Ascending aorta (tissue), 2 donors: ENCODE data around the gene TXNRD1. TPM values are rescaled to one million over a fixed set of nuclear protein-coding genes. Genes with fewer than 3 reads are reported as not detected.

ENCODE experiments used
- DNase-seq, 2 donors: peaks; one replicate each; pipeline ENCODE4 v3.0.0-alpha.2; 2019; ENCODE audit warnings: low spot score in 2 of 2
- H3K27ac ChIP-seq, 2 donors: fragments of 200-600 bp; sonication (generic); one replicate each; pipeline ENCODE4 v1.5.1; 2016 to 2017; ENCODE audit warnings: mild to moderate bottlenecking in 1 of 2
- H3K27me3 ChIP-seq: fragments of 200-600 bp; sonication (generic); one replicate; pipeline ENCODE4 v1.5.1; 2017
- H3K36me3 ChIP-seq, 2 donors: fragments of 200-600 bp; sonication (generic); one replicate each; pipeline ENCODE4 v1.5.1; 2016
- H3K4me1 ChIP-seq, 2 donors: fragments of 200-600 bp; sonication (generic); one replicate each; pipeline ENCODE4 v1.5.1; 2016 to 2017; ENCODE audit warnings: mild to moderate bottlenecking in 1 of 2
- H3K4me3 ChIP-seq, 2 donors: fragments of 200-600 bp; sonication (generic); one replicate each; pipeline ENCODE4 v1.5.1; 2016 to 2017; ENCODE audit warnings: mild to moderate bottlenecking in 1 of 2
- H3K9me3 ChIP-seq, 2 donors: fragments of 200-600 bp; sonication (generic); one replicate each; pipeline ENCODE4 v1.5.1; 2016
- intact Hi-C: fragments of 100-400 bp; cut with DNase I; formaldehyde crosslinking; loops from one replicate; pipeline ENCODE4 v1.15.1; 2023
- total RNA-seq: library from RNA; depleted of rRNA; stranded (reverse); fragments of >200 nt; gene quantifications from one replicate; pipeline ENCODE4 v1.1.0, GENCODE V29; 2016
- TF ChIP-seq, protein P1 (sequence below), 3 experiments: fragments of 200-600 bp in 2 of 3; fragments of 450-650 bp in 1 of 3; sonication (generic) in 2 of 3; IDR thresholded peaks; one replicate each; pipeline ENCODE4 v1.5.1; 2016 to 2019; ENCODE audit warnings: antibody characterized with exemption in 3 of 3, mild to moderate bottlenecking in 1 of 3, moderate library complexity in 1 of 3

TXNRD1 gene
- total RNA-seq, 1 donor from 2014 or later = 67.4 TPM

DNA sequence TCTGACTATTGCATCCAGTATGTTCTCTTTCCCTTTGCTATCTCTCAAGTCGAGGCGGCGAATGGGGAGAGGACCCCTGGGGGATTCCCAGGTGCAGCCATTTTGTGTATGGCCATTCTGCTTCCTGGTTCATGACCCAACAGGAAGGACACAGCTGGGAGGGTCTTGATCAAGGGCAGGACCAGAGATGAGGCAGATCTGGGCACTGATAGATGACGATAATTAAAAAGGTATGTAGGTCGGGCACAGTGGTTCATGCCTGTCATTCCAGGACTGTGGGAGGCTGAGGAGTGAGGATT, 161.9 kb downstream of the TXNRD1 start:
- no peaks in the 10 kb centered on the region for H3K9me3 ChIP-seq
- H3K4me1 ChIP-seq = peaks cover 0 to 8% of the 10 kb centered on the region in 2 donors
- DNase-seq = no peak
- TF ChIP-seq, protein P1, sequence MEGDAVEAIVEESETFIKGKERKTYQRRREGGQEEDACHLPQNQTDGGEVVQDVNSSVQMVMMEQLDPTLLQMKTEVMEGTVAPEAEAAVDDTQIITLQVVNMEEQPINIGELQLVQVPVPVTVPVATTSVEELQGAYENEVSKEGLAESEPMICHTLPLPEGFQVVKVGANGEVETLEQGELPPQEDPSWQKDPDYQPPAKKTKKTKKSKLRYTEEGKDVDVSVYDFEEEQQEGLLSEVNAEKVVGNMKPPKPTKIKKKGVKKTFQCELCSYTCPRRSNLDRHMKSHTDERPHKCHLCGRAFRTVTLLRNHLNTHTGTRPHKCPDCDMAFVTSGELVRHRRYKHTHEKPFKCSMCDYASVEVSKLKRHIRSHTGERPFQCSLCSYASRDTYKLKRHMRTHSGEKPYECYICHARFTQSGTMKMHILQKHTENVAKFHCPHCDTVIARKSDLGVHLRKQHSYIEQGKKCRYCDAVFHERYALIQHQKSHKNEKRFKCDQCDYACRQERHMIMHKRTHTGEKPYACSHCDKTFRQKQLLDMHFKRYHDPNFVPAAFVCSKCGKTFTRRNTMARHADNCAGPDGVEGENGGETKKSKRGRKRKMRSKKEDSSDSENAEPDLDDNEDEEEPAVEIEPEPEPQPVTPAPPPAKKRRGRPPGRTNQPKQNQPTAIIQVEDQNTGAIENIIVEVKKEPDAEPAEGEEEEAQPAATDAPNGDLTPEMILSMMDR (IDR thresholded peaks at IDR 0.05) = no peak
- intact Hi-C loops = no loop called here
- no peaks in the 10 kb centered on the region for H3K36me3 ChIP-seq
- H3K4me3 ChIP-seq = no peak overlapping the region
- H3K27ac ChIP-seq = no peak overlapping the region
- H3K27me3 ChIP-seq = no peaks in the 10 kb centered on the region

DNA sequence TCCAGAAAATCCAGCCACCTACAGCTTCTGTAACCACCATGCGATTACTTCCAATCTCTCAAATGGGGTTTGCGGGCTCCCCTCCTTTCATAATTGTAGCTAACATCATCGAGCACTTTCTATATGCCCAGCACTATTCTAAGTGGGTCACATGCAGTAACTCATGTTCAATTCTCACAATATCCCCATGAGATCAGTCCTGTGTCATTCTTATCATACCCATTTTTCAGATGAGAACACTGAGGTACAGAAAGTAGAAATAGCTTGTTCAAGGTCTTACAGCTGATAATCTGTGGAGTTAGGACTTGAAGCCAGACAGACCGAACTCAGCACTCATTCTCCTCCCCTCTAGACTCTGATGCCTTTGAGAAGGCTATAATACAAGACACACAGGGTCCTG, 162.8 kb downstream of the TXNRD1 start:
- Histone ChIP-seq H3K27me3 (no peaks in the 10 kb centered on the region), H3K4me3 (no peak overlapping the region), H3K36me3 (no peaks in the 10 kb centered on the region), H3K4me1 (peaks cover 0 to 8% of the 10 kb centered on the region in 2 donors), H3K9me3 (no peaks in the 10 kb centered on the region), H3K27ac (no peak overlapping the region)
- DNase-seq = no peak
- intact Hi-C loops = no loop called here
- TF ChIP-seq, protein P1 (IDR thresholded peaks at IDR 0.05) = no peak

DNA sequence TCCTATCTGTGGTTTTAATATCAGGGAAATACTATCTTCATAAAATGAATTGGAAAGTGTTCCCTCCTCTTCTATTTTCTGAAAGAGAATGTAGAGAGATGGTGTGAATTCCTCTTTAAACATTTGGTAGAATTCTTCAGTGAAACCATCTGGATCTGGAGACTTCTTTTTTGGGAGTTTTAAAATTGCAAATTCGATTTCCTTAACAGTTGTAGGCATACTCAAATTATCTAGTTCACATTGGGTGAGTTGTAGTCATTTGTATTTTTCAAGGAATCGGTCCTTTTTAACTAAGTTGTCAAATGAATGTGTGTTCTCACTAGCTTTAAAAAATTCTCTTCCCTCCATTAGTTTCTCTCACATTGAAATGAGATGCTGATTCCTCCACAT, 165.8 kb downstream of the TXNRD1 start:
- no peaks in the 10 kb centered on the region for H3K27me3 ChIP-seq
- no peak overlapping the region for H3K27ac ChIP-seq
- no peaks in the 10 kb centered on the region for H3K36me3 ChIP-seq
- intact Hi-C loops = loop anchor here (5.0 kb wide), 2 partner anchors 76 to 291 kb away; partner anchors contain the start of gene CHST11
- TF ChIP-seq, protein P1 (IDR thresholded peaks at IDR 0.05) = no peak
- H3K4me1 ChIP-seq = peaks cover 0 to 8% of the 10 kb centered on the region in 2 donors
- DNase-seq = no peak
- H3K9me3 ChIP-seq = no peaks in the 10 kb centered on the region
- peak overlapping the region in 1 of 2 donors; percentile 15 for H3K4me3 ChIP-seq

DNA sequence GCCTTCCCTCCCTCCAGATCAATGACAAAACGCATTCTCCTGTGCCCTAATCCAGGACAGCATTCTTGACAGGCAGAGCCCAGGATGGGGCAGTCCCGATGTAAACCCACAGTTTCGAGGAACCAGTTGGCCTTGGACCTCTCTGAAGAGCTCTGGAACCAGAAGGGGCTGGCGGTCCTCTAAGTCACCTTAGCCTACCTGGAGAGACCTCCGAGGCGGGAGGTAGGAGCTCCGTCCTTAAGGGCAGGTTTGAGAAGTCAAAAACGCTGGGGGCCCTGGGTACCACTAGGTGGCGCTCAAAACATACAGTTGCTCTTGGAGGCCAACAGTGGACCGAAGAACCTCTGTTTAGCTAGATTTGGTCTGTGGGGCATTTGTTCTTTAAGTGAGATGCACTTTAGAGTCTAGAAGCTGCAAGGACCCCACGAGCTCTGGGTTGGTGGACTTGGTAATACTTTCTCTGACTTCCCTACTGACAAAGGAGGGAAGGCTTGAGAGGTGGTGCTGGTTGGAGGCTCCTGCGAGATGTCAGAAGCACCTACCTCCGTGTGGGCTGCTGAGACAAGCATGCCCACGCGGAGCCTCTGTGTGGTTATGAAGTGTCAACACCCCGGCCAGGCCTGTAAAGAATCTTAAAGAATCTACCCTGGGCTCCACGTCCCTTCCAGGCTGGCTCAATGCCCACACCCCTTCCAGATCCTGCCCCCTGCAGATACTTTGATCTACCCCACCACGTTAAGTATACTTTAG, 166.3 kb downstream of the TXNRD1 start:
- DNase-seq = peak; percentile 16 to 85
- no peaks in the 10 kb centered on the region for H3K27me3 ChIP-seq
- no peaks in the 10 kb centered on the region for H3K9me3 ChIP-seq
- TF ChIP-seq, protein P1 (IDR thresholded peaks at IDR 0.05) = peak; percentile 88 to 93 (median 93)
- H3K36me3 ChIP-seq = no peaks in the 10 kb centered on the region
- intact Hi-C loops = loop anchor here (1.0 to 5.0 kb wide), 4 partner anchors 75 to 671 kb away; partner anchors contain the start of gene CHST11
- peak overlapping the region in 1 of 2 donors; percentile 15 for H3K4me3 ChIP-seq
- H3K4me1 ChIP-seq = peaks cover 0 to 8% of the 10 kb centered on the region in 2 donors
- no peak overlapping the region for H3K27ac ChIP-seq

DNA sequence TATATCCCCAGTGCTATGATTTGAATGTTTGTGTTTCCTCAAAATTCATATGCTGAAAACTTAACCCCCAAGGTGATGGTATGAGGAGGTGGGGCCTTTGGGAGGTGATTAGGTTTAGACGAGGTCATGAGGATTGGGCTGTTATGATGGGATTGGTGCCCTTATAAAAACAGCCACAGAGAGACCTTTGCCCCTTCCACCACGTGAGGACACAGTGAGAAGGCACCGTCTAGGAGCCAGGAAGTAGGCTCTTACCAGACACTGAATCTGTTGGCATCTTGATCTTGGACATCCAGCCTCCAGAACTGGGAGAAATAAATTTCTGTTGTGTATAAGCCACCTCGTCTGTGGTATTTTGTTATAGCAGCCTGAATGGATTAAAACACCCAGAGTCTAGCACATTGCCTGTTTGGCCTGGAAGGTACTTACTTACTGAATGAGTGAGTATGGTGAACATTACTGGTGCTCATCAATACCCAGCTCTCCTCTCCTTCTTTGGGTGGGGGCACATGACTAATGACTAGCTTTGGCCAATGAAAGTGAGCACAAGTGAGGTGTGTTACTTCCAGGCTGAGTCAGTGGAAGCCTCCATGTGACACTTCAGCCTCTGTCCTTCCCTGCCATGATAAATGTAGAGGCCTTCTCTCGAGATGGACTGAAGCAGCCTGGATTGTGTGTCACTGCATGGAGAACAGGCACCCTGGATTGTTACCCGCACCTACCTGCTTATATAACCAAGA, 168.7 kb downstream of the TXNRD1 start:
- H3K27ac ChIP-seq = no peak overlapping the region
- intact Hi-C loops = loop anchor here (5.0 kb wide), 2 partner anchors 73 to 288 kb away; partner anchors contain the start of gene CHST11

More for the DNA sequence above, 168.7 kb downstream of the TXNRD1 start:
- H3K27me3 ChIP-seq = no peaks in the 10 kb centered on the region
- peaks cover 0 to 8% of the 10 kb centered on the region in 2 donors for H3K4me1 ChIP-seq
- no peaks in the 10 kb centered on the region for H3K9me3 ChIP-seq
- TF ChIP-seq, protein P1 (IDR thresholded peaks at IDR 0.05) = no peak
- DNase-seq = no peak
- H3K4me3 ChIP-seq = no peak overlapping the region
- no peaks in the 10 kb centered on the region for H3K36me3 ChIP-seq
